AG09319 (cell line): ENCODE results near the gene MFNG.
A peak's percentile ranks its signal among the peaks of the same experiment; 100 is the strongest.

ENCODE experiments used
- DNase-seq: peaks from one replicate; pipeline ENCODE4 v3.0.0-alpha.2; 2010; ENCODE audit warnings: low read depth; ENCODE audit errors: extremely low read depth
- CTCF ChIP-seq: IDR thresholded peaks from 2 replicates; pipeline ENCODE4 v1.5.1; 2011; ENCODE audit warnings: low read depth, mild to moderate bottlenecking, inconsistent platforms, low read length, moderate library complexity

MFNG gene

GRCh38 chr22:37431366-37431765 lies 54.8 kb downstream of the MFNG start:
- no peak for TF ChIP-seq CTCF
- no peak for DNase-seq

GRCh38 chr22:37430941-37431340 lies 55.2 kb downstream of the MFNG start:
- no peak for DNase-seq
- no peak for TF ChIP-seq CTCF

DNA sequence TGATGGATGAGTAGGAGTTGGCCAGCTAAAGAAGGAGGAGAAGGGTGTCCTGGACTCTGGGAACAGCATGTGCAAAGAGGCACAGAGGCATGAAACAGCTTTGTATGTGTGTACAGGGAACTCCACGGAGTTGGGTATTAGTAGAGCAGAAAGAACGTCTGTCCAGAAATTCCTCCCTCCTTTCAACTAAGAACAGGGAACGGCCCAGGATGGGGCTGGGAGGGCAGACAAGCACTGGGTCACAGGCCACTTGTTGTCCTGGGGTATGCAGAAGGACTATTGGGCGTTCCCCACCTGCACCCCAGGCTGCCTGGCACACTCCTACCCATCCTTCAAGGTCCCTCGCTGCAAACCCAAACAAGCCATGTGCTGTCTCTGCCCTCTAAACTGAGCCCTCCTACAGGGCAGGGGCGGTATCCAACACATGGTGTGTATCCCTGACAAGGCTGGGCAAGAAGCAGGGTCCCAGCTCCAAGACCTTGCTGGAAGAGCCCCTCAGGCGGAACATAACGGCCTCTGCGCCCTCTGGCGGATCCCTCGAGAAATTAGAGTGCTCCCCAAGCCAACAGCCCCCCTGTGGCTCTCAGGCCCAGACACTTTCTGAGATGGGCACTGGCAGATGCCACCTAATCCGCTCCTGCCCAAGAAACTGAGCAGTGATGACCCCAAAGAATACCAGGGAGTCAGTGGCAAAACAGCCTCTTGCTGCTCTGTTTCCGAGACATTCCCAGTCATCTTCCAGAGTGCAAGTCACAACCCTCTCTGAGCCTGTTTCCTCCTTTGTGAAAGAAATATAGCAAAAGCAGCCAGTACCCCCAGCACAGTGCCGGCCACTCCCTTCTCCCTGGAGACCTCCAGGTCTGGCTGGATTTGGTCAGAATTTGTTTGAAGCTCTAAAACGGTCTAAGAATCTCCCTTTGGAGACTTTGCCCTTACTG lies 57.3 kb downstream of the MFNG start:
- DNase-seq: no peak
- peak; percentile 83 for TF ChIP-seq CTCF

- TF ChIP-seq CTCF: no peak
- no peak for DNase-seq
These were observed 58.2 kb downstream of the MFNG start for GRCh38 chr22:37427711-37428635.

- no peak for TF ChIP-seq CTCF
- no peak for DNase-seq
These were observed 59.0 kb downstream of the MFNG start, which contains the start of gene ELFN2 for GRCh38 chr22:37427135-37427710. Gene ELFN2 (minus strand): TSS chr22:37427479. CDS start chr22:37375534, 51,945 bp downstream.

GRCh38 chr22:37426706-37427134 lies 59.5 kb downstream of the MFNG start:
- TF ChIP-seq CTCF: no peak
- no peak for DNase-seq
